K562 (cell line): Measurements from ENCODE around the gene SRD5A1. TPM values are rescaled to one million over a fixed set of nuclear protein-coding genes. Genes with fewer than 3 reads are reported as not detected.

Source experiments
- ATAC-seq: fragments of 200-7000 bp; cut with Tn5 transposase; 3 replicates; pipeline ENCODE4 v1.9.1; 2020; ENCODE audit warnings: moderate library complexity
- BruUV-seq: library from RNA; stranded (reverse); fragments of 400-500 nt; replicated peaks from 2 replicates; lab custom pipeline; 2021; lab: Mats Ljungman, UMichigan
- CTCF ChIA-PET: fragments of 300-600 bp; formaldehyde crosslinking; extraction: SDS; loops from one replicate; lab custom pipeline; 2021; ENCODE audit warnings: low intra/inter-chr PET ratio; lab: Yijun Ruan, JAX
- POLR2A ChIA-PET: fragments of 300-600, 350-650 bp; sonication (Branson Sonifier 250); formaldehyde crosslinking; extraction: SDS; loops from one replicate; lab custom pipeline; 2021; ENCODE audit warnings: antibody characterized with exemption, inconsistent platforms; lab: Yijun Ruan, JAX
- DNase-seq, 4 experiments: peaks; one replicate each; pipeline versions ENCODE4 v3.0.0 to v3.0.0-alpha.2; 2011 to 2018; ENCODE audit warnings: low spot score in 3 of 4, mixed read lengths in 3 of 4; ENCODE audit errors: extremely low read depth in 1 of 4
- FAIRE-seq: peaks from 2 replicates; lab custom pipeline; 2011; peaks lifted over from hg19 to GRCh38; lab: Jason Lieb, UNC
- H2AFZ ChIP-seq: 2 replicates; pipeline ENCODE4 v1.6.0; 2011; ENCODE audit warnings: low read depth, low read length, control low read depth, inconsistent platforms
- H3K27ac ChIP-seq: fragments of 200-600 bp; 3 replicates; pipeline ENCODE4 v1.8.0; 2011; ENCODE audit warnings: low read depth, mild to moderate bottlenecking, control low read depth, inconsistent platforms, low read length, moderate library complexity, mixed read lengths; ENCODE audit errors: extremely low read depth
- H3K27me3 ChIP-seq, 2 experiments: fragments of 300-600 bp in 1 of 2; 2 replicates in 1 of 2; 3 replicates in 1 of 2; pipeline versions ENCODE4 v1.6.0 to v1.8.0; 2011; ENCODE audit warnings: inconsistent platforms in 2 of 2, low read length in 2 of 2, mild to moderate bottlenecking in 1 of 2, mixed read lengths in 1 of 2, moderate library complexity in 1 of 2; ENCODE audit not compliant: control insufficient read depth in 2 of 2, insufficient read depth in 2 of 2
- H3K36me3 ChIP-seq: fragments of 300-600 bp; 3 replicates; pipeline ENCODE4 v1.8.0; 2011; ENCODE audit warnings: mild to moderate bottlenecking, low read length, inconsistent platforms; ENCODE audit not compliant: control insufficient read depth, insufficient read depth
- H3K4me1 ChIP-seq, 2 experiments: fragments of 200-600 bp in 1 of 2; replicated peaks in 1 of 2; 2 replicates in 1 of 2; 3 replicates in 1 of 2; pipeline versions ENCODE4 v1.5.1 to v1.8.0; 2011; ENCODE audit warnings: inconsistent platforms in 2 of 2, low read length in 2 of 2, mild to moderate bottlenecking in 1 of 2, mixed read lengths in 1 of 2, moderate library complexity in 1 of 2; ENCODE audit not compliant: control insufficient read depth in 2 of 2, insufficient read depth in 2 of 2
- H3K4me2 ChIP-seq: 2 replicates; pipeline ENCODE4 v1.6.1; 2011; ENCODE audit warnings: low read length, control low read depth, inconsistent platforms, mixed read lengths; ENCODE audit not compliant: insufficient read depth
- H3K4me3 ChIP-seq: fragments of 200-600 bp; sonication (generic), shearing (Covaris generic); 2 replicates; pipeline ENCODE4 v1.5.1; 2016; ENCODE audit warnings: control low read depth, inconsistent platforms
- H3K79me2 ChIP-seq: fragments of 200-600 bp; 3 replicates; pipeline ENCODE4 v1.8.0; 2011; ENCODE audit warnings: low read length, inconsistent platforms; ENCODE audit not compliant: control insufficient read depth, insufficient read depth
- H3K9ac ChIP-seq, 2 experiments: 2 replicates each; pipeline versions ENCODE4 v1.6.0 to v1.6.1; 2011; ENCODE audit warnings: low read depth in 2 of 2, low read length in 2 of 2, control low read depth in 1 of 2, inconsistent platforms in 1 of 2, mild to moderate bottlenecking in 1 of 2, mixed read lengths in 1 of 2; ENCODE audit not compliant: insufficient read depth in 1 of 2
- H3K9me1 ChIP-seq: one replicate; pipeline ENCODE4 v1.6.0; 2011; ENCODE audit warnings: inconsistent platforms, mild to moderate bottlenecking, low read length, moderate library complexity; ENCODE audit not compliant: control insufficient read depth, insufficient read depth
- H3K9me3 ChIP-seq: replicated peaks from 2 replicates; pipeline ENCODE4 v1.5.1; 2011; ENCODE audit warnings: low read depth, low read length, inconsistent platforms; ENCODE audit not compliant: control insufficient read depth, insufficient read depth
- H4K20me1 ChIP-seq: replicated peaks from 2 replicates; pipeline ENCODE4 v1.6.1; 2011; ENCODE audit warnings: low read length, inconsistent platforms, mixed read lengths; ENCODE audit not compliant: control insufficient read depth, insufficient read depth
- CC2D1A ChIP-seq: fragments of 450-650 bp; IDR thresholded peaks from 2 replicates; pipeline ENCODE4 v1.6.1; 2017; ENCODE audit warnings: mild to moderate bottlenecking
- HDAC3 ChIP-seq: fragments of 450-650 bp; IDR thresholded peaks from 2 replicates; pipeline ENCODE4 v1.6.1; 2018; ENCODE audit warnings: borderline replicate concordance, mild to moderate bottlenecking, moderate library complexity; ENCODE audit not compliant: partially characterized antibody
- HIVEP1 ChIP-seq: fragments of 250-450 bp; sonication (Bioruptor Pico); IDR thresholded peaks from 2 replicates; pipeline ENCODE4 v1.4.0; 2020; ENCODE audit warnings: mild to moderate bottlenecking
- HOXB6 ChIP-seq: fragments of 250-450 bp; sonication (Bioruptor Pico); IDR thresholded peaks from 2 replicates; pipeline ENCODE4 v1.5.1; 2022; ENCODE audit warnings: mild to moderate bottlenecking, borderline replicate concordance
- RAD51 ChIP-seq: fragments of 450-650 bp; IDR thresholded peaks from 2 replicates; pipeline ENCODE4 v1.7.1; 2016; ENCODE audit warnings: low read depth, mild to moderate bottlenecking, borderline replicate concordance
- ZBTB17 ChIP-seq: fragments of 450-650 bp; formaldehyde crosslinking; IDR thresholded peaks from 2 replicates; pipeline ENCODE4 v1.4.0; 2020; ENCODE audit warnings: mild to moderate bottlenecking
- ZNF232 ChIP-seq: sonication (generic); formaldehyde crosslinking; IDR thresholded peaks from 2 replicates; pipeline ENCODE4 v1.8.0; 2022; ENCODE audit warnings: mild to moderate bottlenecking, missing genetic modification reagents
- WGBS: fragments of 100-300 bp; shearing (Covaris generic); methylation state at CpG from one replicate; pipeline ENCODE4 v1.1.6; 2016; ENCODE audit warnings: low coverage, mixed read lengths; ENCODE audit not compliant: insufficient coverage; ENCODE audit errors: missing lambda C conversion rate; 5-methylcytosine and 5-hydroxymethylcytosine counted together
- in situ Hi-C: fragments of 300-500 bp; cut with MboI; formaldehyde crosslinking; loops from 4 replicates; pipeline ENCODE4 v1.15.0; 2018; ENCODE audit warnings: inconsistent platforms, mixed read lengths
- intact Hi-C: fragments of 100-400 bp; cut with micrococcal nuclease; formaldehyde crosslinking; loops from 2 replicates; pipeline ENCODE4 v1.14.2; 2022
- polyA plus RNA-seq, 8 experiments: library from polyadenylated mRNA; depleted of rRNA in 4 of 8; stranded (reverse) in 5 of 8; unstranded in 3 of 8; fragments of >200 nt; fragmentation: Nextera tagmentation in 2 of 8; fragmentation: Illumina TruSeq in 1 of 8; extraction: Ambion mirVana in 2 of 8; extraction: Trizol in 1 of 8; gene quantifications; 2 replicates each; pipeline versions ENCODE4 v1.2.1 to v1.2.3, GENCODE V29; 2011 to 2014; ENCODE audit warnings: inconsistent platforms in 1 of 8, missing spikeins in 1 of 8
- total RNA-seq, 7 experiments: library from RNA; depleted of rRNA in 6 of 7; stranded (reverse); fragments of >200 nt in 6 of 7; fragmentation: Illumina TruSeq in 2 of 7; extraction: Trizol in 2 of 7; gene quantifications; 2 replicates each; pipeline versions ENCODE4 v1.2.1 to v1.2.3, GENCODE V29; 2011 to 2021; ENCODE audit warnings: low replicate concordance in 1 of 7
- TF ChIP-seq, protein P1 (sequence below): fragments of 250-450 bp; sonication (Bioruptor Pico); IDR thresholded peaks from 2 replicates; pipeline ENCODE4 v1.8.0; 2022; ENCODE audit warnings: moderate library complexity, mild to moderate bottlenecking, inconsistent platforms
- TF ChIP-seq, protein P2 (sequence below): fragments of 250-450 bp; sonication (Bioruptor Pico); IDR thresholded peaks from 2 replicates; pipeline ENCODE4 v1.8.0; 2022; ENCODE audit warnings: inconsistent platforms, mild to moderate bottlenecking, moderate library complexity, borderline replicate concordance
- TF ChIP-seq, protein P3 (sequence below): fragments of 250-450 bp; sonication (Bioruptor Pico); IDR thresholded peaks from 2 replicates; pipeline ENCODE4 v1.5.0; 2022; ENCODE audit warnings: mild to moderate bottlenecking

Gene SRD5A1
- total and polyA plus RNA-seq, 9 of the 15 experiments (the other 6 are each of a cell fraction or from before 2014, with no cell fraction given), result 1.3 to 22.6 (median 8.1) TPM

DNA sequence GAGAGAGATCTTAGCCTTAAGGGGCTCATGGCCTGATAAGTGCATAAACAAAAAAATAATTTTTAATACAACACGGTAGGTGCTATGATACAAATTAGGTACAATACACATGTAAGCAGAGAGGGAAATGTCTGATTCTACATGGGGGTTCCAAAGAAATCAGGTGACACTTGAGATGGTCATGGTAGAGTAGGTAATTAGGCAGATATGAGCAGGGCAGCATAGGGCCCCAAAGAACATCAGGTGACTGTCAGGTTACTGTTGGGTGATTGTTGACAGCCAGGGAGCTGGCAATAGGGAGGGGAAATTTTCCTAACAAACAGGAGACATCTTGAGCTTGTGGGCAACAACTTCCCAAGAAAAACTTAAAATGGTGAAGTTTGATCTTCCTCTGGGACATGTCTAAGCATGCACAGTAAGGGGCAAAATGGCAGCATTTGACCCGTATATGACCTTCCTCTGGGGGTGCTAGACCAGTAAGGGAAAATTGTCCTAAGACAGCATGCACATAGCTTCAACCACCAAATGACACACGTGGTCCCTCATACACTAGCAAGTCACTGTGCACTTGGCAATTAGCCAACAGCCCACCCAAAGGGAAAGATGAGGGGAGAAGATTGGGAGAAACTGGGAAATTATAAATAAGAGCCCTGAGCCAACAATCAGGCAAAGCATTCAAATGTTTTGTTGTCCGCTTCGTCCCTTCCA is 42.7 kb downstream of the SRD5A1 start (continued):
- TF ChIP-seq, protein P1, sequence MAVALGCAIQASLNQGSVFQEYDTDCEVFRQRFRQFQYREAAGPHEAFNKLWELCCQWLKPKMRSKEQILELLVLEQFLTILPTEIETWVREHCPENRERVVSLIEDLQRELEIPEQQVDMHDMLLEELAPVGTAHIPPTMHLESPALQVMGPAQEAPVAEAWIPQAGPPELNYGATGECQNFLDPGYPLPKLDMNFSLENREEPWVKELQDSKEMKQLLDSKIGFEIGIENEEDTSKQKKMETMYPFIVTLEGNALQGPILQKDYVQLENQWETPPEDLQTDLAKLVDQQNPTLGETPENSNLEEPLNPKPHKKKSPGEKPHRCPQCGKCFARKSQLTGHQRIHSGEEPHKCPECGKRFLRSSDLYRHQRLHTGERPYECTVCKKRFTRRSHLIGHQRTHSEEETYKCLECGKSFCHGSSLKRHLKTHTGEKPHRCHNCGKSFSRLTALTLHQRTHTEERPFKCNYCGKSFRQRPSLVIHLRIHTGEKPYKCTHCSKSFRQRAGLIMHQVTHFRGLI, result no peak
- TF ChIP-seq, protein P2, sequence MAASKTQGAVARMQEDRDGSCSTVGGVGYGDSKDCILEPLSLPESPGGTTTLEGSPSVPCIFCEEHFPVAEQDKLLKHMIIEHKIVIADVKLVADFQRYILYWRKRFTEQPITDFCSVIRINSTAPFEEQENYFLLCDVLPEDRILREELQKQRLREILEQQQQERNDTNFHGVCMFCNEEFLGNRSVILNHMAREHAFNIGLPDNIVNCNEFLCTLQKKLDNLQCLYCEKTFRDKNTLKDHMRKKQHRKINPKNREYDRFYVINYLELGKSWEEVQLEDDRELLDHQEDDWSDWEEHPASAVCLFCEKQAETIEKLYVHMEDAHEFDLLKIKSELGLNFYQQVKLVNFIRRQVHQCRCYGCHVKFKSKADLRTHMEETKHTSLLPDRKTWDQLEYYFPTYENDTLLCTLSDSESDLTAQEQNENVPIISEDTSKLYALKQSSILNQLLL, result no peak
- TF ChIP-seq CC2D1A (no peak), HDAC3 (no peak), HIVEP1 (CRISPR knock-in tag) (no peak)

DNA sequence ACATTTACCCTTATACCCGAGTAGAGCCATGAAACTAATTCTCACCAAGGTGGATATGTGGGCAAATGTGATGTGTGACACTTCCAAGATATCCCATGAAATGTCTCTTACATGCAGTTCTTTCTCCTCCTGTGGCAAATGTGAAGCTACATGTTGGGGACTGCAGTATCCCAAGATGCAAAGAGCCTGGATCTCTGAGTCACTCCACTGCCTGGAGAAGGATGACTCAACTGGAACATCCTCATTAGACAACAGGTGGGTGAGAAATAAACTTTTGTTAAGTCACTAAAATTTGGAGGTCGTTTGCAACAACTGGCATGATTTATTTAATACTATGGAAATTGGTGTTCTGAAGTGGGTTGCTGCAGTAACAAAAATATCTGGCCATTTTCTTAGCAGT is 43.5 kb downstream of the SRD5A1 start:
- H3K4me1 ChIP-seq, result no peaks in the 10 kb centered on the region; a peak in 1 of 5 replicates
- FAIRE-seq, result no peak
- no peak overlapping the region for H3K9ac ChIP-seq
- peaks cover 2% of the 10 kb centered on the region; the same call in 1 of the 2 replicates for H3K9me3 ChIP-seq
- no peak overlapping the region for H3K4me3 ChIP-seq
- in situ Hi-C loops (no loop called here), intact Hi-C loops (no loop called here)
- ATAC-seq, result no peak
- CTCF ChIA-PET, result no interaction called here
- H3K27ac ChIP-seq, result no peak overlapping the region
- WGBS, result 0% methylated on average over 2 of the region's 2 CpGs
- H3K9me1 ChIP-seq, result no peaks in the 10 kb centered on the region
- no peak overlapping the region for H2AFZ ChIP-seq
- DNase-seq, result no peak
- POLR2A ChIA-PET, result interaction anchor here (1.2 to 1.7 kb wide), 2 partner anchors 8 to 12 kb away, joined by 4 read pairs; no protein-coding TSS in a partner anchor
- H3K27me3 ChIP-seq, result peaks cover 0 to 5% of the 10 kb centered on the region in 2 experiments; a peak in 2 of 5 replicates
- no peaks in the 10 kb centered on the region for H3K79me2 ChIP-seq
- H3K4me2 ChIP-seq, result no peak overlapping the region
- no TSS peak for BruUV-seq
- no peaks in the 10 kb centered on the region for H3K36me3 ChIP-seq
- H4K20me1 ChIP-seq, result no peaks in the 10 kb centered on the region
- TF ChIP-seq RAD51 (no peak), ZBTB17 (CRISPR knock-in tag) (no peak), HOXB6 (CRISPR knock-in tag) (no peak), ZNF232 (CRISPR knock-in tag) (no peak)
- TF ChIP-seq, protein P3, sequence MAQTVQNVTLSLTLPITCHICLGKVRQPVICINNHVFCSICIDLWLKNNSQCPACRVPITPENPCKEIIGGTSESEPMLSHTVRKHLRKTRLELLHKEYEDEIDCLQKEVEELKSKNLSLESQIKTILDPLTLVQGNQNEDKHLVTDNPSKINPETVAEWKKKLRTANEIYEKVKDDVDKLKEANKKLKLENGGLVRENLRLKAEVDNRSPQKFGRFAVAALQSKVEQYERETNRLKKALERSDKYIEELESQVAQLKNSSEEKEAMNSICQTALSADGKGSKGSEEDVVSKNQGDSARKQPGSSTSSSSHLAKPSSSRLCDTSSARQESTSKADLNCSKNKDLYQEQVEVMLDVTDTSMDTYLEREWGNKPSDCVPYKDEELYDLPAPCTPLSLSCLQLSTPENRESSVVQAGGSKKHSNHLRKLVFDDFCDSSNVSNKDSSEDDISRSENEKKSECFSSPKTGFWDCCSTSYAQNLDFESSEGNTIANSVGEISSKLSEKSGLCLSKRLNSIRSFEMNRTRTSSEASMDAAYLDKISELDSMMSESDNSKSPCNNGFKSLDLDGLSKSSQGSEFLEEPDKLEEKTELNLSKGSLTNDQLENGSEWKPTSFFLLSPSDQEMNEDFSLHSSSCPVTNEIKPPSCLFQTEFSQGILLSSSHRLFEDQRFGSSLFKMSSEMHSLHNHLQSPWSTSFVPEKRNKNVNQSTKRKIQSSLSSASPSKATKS (CRISPR knock-in tag), result no peak
